A549 (cell line): Measurements from ENCODE around the gene RPRD2. TPM values are rescaled to one million over a fixed set of nuclear protein-coding genes. Genes with fewer than 3 reads are reported as not detected.

Experiments
- ATAC-seq, 2 experiments: fragments of 200-7000 bp in 1 of 2; fragments of >200 bp in 1 of 2; cut with Nextera tagmentation in 1 of 2; cut with Tn5 transposase in 1 of 2; 3 replicates each; pipeline versions ENCODE4 v1.8.0 to v1.9.1; 2018 to 2020; ENCODE audit warnings: mild to moderate bottlenecking in 1 of 2, moderate library complexity in 1 of 2
- CTCF ChIA-PET: fragments of 300-600 bp; sonication (Branson Sonifier 250); formaldehyde crosslinking; extraction: SDS; loops from one replicate; lab custom pipeline; 2021; ENCODE audit warnings: antibody characterized with exemption, inconsistent platforms; lab: Yijun Ruan, JAX
- POLR2A ChIA-PET: fragments of 350-600 bp; formaldehyde crosslinking; extraction: SDS; loops from one replicate; lab custom pipeline; 2021; ENCODE audit warnings: antibody characterized with exemption, inconsistent platforms; lab: Yijun Ruan, JAX
- DNase-seq, 2 experiments: peaks; one replicate each; pipeline versions ENCODE4 v3.0.0 to v3.0.0-alpha.2; 2011 to 2016; ENCODE audit warnings: low read depth in 1 of 2, low spot score in 1 of 2
- FAIRE-seq: peaks from 2 replicates; lab custom pipeline; 2011; peaks lifted over from hg19 to GRCh38; lab: Jason Lieb, UNC
- H3K27ac ChIP-seq, 2 experiments: fragments of >200 bp; sonication (Bioruptor Twin); formaldehyde crosslinking; 3 replicates each; pipeline ENCODE4 v1.5.1; 2016 to 2017
- H3K4me1 ChIP-seq: fragments of >200 bp; sonication (Bioruptor Twin); formaldehyde crosslinking; 3 replicates; pipeline ENCODE4 v1.6.1; 2016
- H3K4me2 ChIP-seq: fragments of >200 bp; sonication (Bioruptor Twin); formaldehyde crosslinking; 3 replicates; pipeline ENCODE4 v1.6.1; 2016
- H3K4me3 ChIP-seq: fragments of >200 bp; sonication (Bioruptor Twin); formaldehyde crosslinking; 3 replicates; pipeline ENCODE4 v1.5.1; 2016
- H3K9me3 ChIP-seq: fragments of >200 bp; sonication (Bioruptor Twin); formaldehyde crosslinking; 3 replicates; pipeline ENCODE4 v1.6.1; 2016
- BHLHE40 ChIP-seq: IDR thresholded peaks from 2 replicates; pipeline ENCODE4 v1.6.1; 2012; ENCODE audit warnings: low read depth, low read length, inconsistent platforms
- CBX2 ChIP-seq: fragments of 200-600 bp; sonication (generic); IDR thresholded peaks from 2 replicates; pipeline ENCODE4 v1.6.1; 2016; ENCODE audit warnings: low read depth, mild to moderate bottlenecking, borderline replicate concordance
- CHD4 ChIP-seq: fragments of 200-600 bp; sonication (generic); IDR thresholded peaks from 2 replicates; pipeline ENCODE4 v1.6.1; 2016; ENCODE audit warnings: antibody characterized with exemption, mild to moderate bottlenecking, borderline replicate concordance
- EHMT2 ChIP-seq: fragments of 200-600 bp; sonication (generic); IDR thresholded peaks from 2 replicates; pipeline ENCODE4 v1.6.1; 2016; ENCODE audit warnings: antibody characterized with exemption, low read depth, mild to moderate bottlenecking, moderate library complexity
- FOSB ChIP-seq: fragments of 250-450 bp; sonication (Bioruptor Pico); IDR thresholded peaks from 2 replicates; pipeline ENCODE4 v1.5.0; 2020; ENCODE audit warnings: mild to moderate bottlenecking, moderate library complexity
- FOSL2 ChIP-seq, 2 experiments: fragments of 450-650 bp in 1 of 2; fragments of >200 bp in 1 of 2; sonication (Bioruptor Twin) in 1 of 2; formaldehyde crosslinking; IDR thresholded peaks; 2 replicates each; pipeline versions ENCODE4 v1.5.0 to v1.6.1; 2016 to 2020; ENCODE audit warnings: mild to moderate bottlenecking in 1 of 2, moderate library complexity in 1 of 2
- FOXS1 ChIP-seq: fragments of 250-450 bp; sonication (Bioruptor Pico); IDR thresholded peaks from 2 replicates; pipeline ENCODE4 v1.5.0; 2020; ENCODE audit warnings: mild to moderate bottlenecking, moderate library complexity
- HES2 ChIP-seq: fragments of >200 bp; sonication (Bioruptor Twin); formaldehyde crosslinking; IDR thresholded peaks from 2 replicates; pipeline ENCODE4 v1.6.1; 2016
- HOXA7 ChIP-seq: fragments of 250-450 bp; sonication (Bioruptor Pico); IDR thresholded peaks from 2 replicates; pipeline ENCODE4 v1.5.0; 2020; ENCODE audit warnings: mild to moderate bottlenecking, moderate library complexity
- HOXB13 ChIP-seq: fragments of 250-450 bp; sonication (Bioruptor Pico); IDR thresholded peaks from 2 replicates; pipeline ENCODE4 v1.5.0; 2020; ENCODE audit warnings: low read depth, mild to moderate bottlenecking, moderate library complexity
- HOXB5 ChIP-seq: fragments of 250-450 bp; sonication (Bioruptor Pico); IDR thresholded peaks from 2 replicates; pipeline ENCODE4 v1.5.0; 2020; ENCODE audit warnings: mild to moderate bottlenecking, moderate library complexity
- JUNB ChIP-seq: fragments of >200 bp; sonication (Bioruptor Twin); formaldehyde crosslinking; IDR thresholded peaks from 2 replicates; pipeline ENCODE4 v1.6.1; 2016
- KDM5A ChIP-seq: fragments of 200-600 bp; sonication (generic); IDR thresholded peaks from 2 replicates; pipeline ENCODE4 v1.6.1; 2016; ENCODE audit warnings: antibody characterized with exemption, mild to moderate bottlenecking
- MAFK ChIP-seq: fragments of 450-650 bp; IDR thresholded peaks from 2 replicates; pipeline ENCODE4 v1.6.1; 2014; ENCODE audit not compliant: partially characterized antibody
- MYC ChIP-seq: IDR thresholded peaks from 2 replicates; pipeline ENCODE4 v1.6.1; 2012; ENCODE audit warnings: mild to moderate bottlenecking, inconsistent platforms, low read length, improper control_type of control experiment, borderline replicate concordance
- POLR2A ChIP-seq: IDR thresholded peaks from 2 replicates; pipeline ENCODE4 v1.6.1; 2012; ENCODE audit warnings: mild to moderate bottlenecking, low read length
- RCOR1 ChIP-seq: fragments of 150-350 bp; IDR thresholded peaks from 2 replicates; pipeline ENCODE4 v1.6.1; 2014; ENCODE audit warnings: antibody characterized with exemption, low read length, low read depth
- RNF2 ChIP-seq: fragments of 200-600 bp; sonication (generic); IDR thresholded peaks from 2 replicates; pipeline ENCODE4 v1.6.1; 2016; ENCODE audit warnings: low read depth, mild to moderate bottlenecking, antibody characterized with exemption, moderate library complexity, borderline replicate concordance
- SREBF2 ChIP-seq: fragments of 450-650 bp; IDR thresholded peaks from 2 replicates; pipeline ENCODE4 v1.6.1; 2014; ENCODE audit warnings: mild to moderate bottlenecking, moderate library complexity
- TP53 ChIP-seq: fragments of 250-450 bp; sonication (Bioruptor Pico); IDR thresholded peaks from 2 replicates; pipeline ENCODE4 v1.5.0; 2021; ENCODE audit warnings: mild to moderate bottlenecking, moderate library complexity
- USF2 ChIP-seq: fragments of 450-650 bp; IDR thresholded peaks from 2 replicates; pipeline ENCODE4 v1.6.1; 2014; ENCODE audit warnings: antibody characterized with exemption
- WGBS: methylation state at CpG from one replicate; pipeline ENCODE4 v1.1.6; 2017; ENCODE audit errors: missing lambda C conversion rate; 5-methylcytosine and 5-hydroxymethylcytosine counted together
- polyA plus RNA-seq, 4 experiments: library from polyadenylated mRNA; depleted of rRNA in 3 of 4; stranded (reverse); fragments of >200 nt; fragmentation: RNase III in 1 of 4; extraction: RNeasy Plus Mini Kit Qiagen cat#74134 plus additional on column Dnase treatment in 1 of 4; gene quantifications; 2 replicates in 3 of 4; 3 replicates in 1 of 4; pipeline ENCODE4 v1.2.3, GENCODE V29; 2011 to 2017
- TF ChIP-seq, protein P1 (sequence below): IDR thresholded peaks from 2 replicates; pipeline ENCODE4 v1.6.1; 2012

RPRD2 gene
- polyA plus RNA-seq, 2 of the 4 experiments (the other 2 are of a cell fraction), result 10.3 to 20.8 TPM

GRCh38 chr1:150386592-150386991 is 22.6 kb downstream of the RPRD2 start:
- TF ChIP-seq POLR2A, result no peak
- peak; percentile 65 for TF ChIP-seq MAFK
- no peak for TF ChIP-seq RCOR1
- TF ChIP-seq JUNB, result no peak
- no peaks in the 10 kb centered on the region for H3K9me3 ChIP-seq
- 29% methylated on average over 1 of the region's 1 CpG for WGBS
- H3K4me3 ChIP-seq, result no peak overlapping the region
- peaks cover 34% of the 10 kb centered on the region for H3K4me1 ChIP-seq
- FAIRE-seq (no peak), ATAC-seq (no peak), DNase-seq (no peak)
- H3K4me2 ChIP-seq, result peak overlapping the region; percentile 45
- ChIA-PET CTCF (interaction anchor here (0.6 to 1.2 kb wide), 2 partner anchors 173 to 392 kb away, joined by 3 to 4 read pairs; no protein-coding TSS in a partner anchor), POLR2A (interaction anchor here (1.3 kb wide), 1 partner anchor 23 kb away, joined by 3 read pairs; the partner anchor contains the start of gene RPRD2)
- H3K27ac ChIP-seq, result no peak overlapping the region

DNA sequence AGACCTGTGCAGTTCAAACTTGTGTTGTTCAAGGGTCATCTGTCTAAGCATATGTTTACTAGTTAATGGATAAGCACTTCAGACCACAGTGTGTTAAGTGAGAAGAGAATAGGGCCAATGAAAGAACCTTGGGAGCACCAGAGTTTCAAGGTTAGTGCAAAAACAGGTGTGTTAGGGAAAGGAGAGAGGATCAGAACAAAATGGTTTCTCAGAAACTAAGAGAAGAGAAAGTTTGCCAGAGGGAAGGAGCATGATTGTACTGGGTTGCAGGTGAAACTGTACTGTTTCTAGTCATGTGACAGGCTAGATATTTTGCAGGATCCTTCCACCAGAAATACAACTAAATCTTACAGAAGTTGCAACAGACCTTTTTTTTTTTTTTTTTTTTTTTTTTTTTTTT is 23.3 kb downstream of the RPRD2 start:
- CTCF ChIA-PET, result interaction anchor here (0.6 kb wide), 1 partner anchor 393 kb away, joined by 3 read pairs; no protein-coding TSS in a partner anchor
- H3K4me2 ChIP-seq, result peak overlapping the region; percentile 45; the same call in 2 of the 3 replicates
- peak overlapping the region in 1 of 2 experiments; percentile 53; a peak in 1 of 6 replicates for H3K27ac ChIP-seq
- ATAC-seq, result peak in 1 of 2 experiments; percentile 45; a peak in 2 of 6 replicates
- no peak for FAIRE-seq
- no peak overlapping the region for H3K4me3 ChIP-seq
- H3K4me1 ChIP-seq, result peaks cover 34% of the 10 kb centered on the region
- POLR2A ChIA-PET, result no interaction called here
- H3K9me3 ChIP-seq, result no peaks in the 10 kb centered on the region
- TF ChIP-seq MAFK (no peak), USF2 (no peak), FOSB (CRISPR knock-in tag) (no peak), HOXB13 (CRISPR knock-in tag) (no peak)
- no peak for DNase-seq

DNA sequence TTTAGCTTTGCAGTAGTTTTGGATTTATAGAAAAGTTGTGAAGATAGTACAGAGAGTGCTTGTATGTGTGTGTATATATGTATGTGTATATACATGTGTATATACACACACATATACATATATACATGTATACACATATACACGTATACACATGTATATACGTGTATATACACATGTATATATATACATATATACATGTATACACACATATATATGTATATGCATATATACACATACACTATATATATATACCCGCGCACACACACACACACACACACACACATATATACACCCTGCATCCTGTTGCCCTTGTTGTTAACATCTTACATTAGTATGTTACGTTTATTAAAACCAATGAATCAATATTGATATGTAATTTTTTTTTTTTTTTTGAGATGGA is 24.3 kb downstream of the RPRD2 start:
- peaks cover 34% of the 10 kb centered on the region for H3K4me1 ChIP-seq
- WGBS, result 87% methylated on average over 5 of the region's 5 CpGs
- no peak overlapping the region for H3K4me3 ChIP-seq
- CTCF ChIA-PET, result no interaction called here
- no peak for ATAC-seq
- no peak overlapping the region for H3K4me2 ChIP-seq
- no peak for TF ChIP-seq TP53
- POLR2A ChIA-PET, result interaction anchor here (0.6 kb wide), 1 partner anchor 62 kb away, joined by 3 read pairs; no protein-coding TSS in a partner anchor
- no peaks in the 10 kb centered on the region for H3K9me3 ChIP-seq
- no peak for FAIRE-seq
- no peak for DNase-seq
- no peak overlapping the region for H3K27ac ChIP-seq

- ChIA-PET CTCF (interaction anchor here (0.7 to 1.3 kb wide), 3 partner anchors 10 to 169 kb away, joined by 3 to 5 read pairs (median 3); no protein-coding TSS in a partner anchor), POLR2A (interaction anchor here (1.5 kb wide), 1 partner anchor 26 kb away, joined by 11 read pairs; the partner anchor contains the start of gene RPRD2)
- no peaks in the 10 kb centered on the region for H3K9me3 ChIP-seq
- DNase-seq, result no peak
- ATAC-seq, result peak in 1 of 2 experiments; percentile 63; a peak in 4 of 6 replicates
- peak overlapping the region; percentile 23; the same call in 1 of the 3 replicates for H3K4me2 ChIP-seq
- peaks cover 34% of the 10 kb centered on the region for H3K4me1 ChIP-seq
- WGBS, result 8% methylated on average over 4 of the region's 4 CpGs
- 0 out of 6 replicates have a peak overlapping the region, but pooled peaks of 1 of the 2 experiments have one; percentile 4 for H3K27ac ChIP-seq
- TF ChIP-seq BHLHE40, result no peak
- no peak for TF ChIP-seq SREBF2
- no peak for TF ChIP-seq FOSL2 (IDR thresholded peaks at IDR 0.05)
- TF ChIP-seq FOSL2 (CRISPR knock-in tag; IDR thresholded peaks at IDR 0.05), result no peak
- TF ChIP-seq EHMT2, result no peak
- no peak for TF ChIP-seq RNF2
- no peak for TF ChIP-seq HOXA7 (CRISPR knock-in tag)
- no peak for TF ChIP-seq HOXB5 (CRISPR knock-in tag)
- TF ChIP-seq KDM5A, result no peak
- no peak for TF ChIP-seq CHD4
- TF ChIP-seq HES2, result no peak
- no peak for TF ChIP-seq MYC
- TF ChIP-seq CBX2, result no peak
- no peak for TF ChIP-seq MAFK
- TF ChIP-seq, protein P1, sequence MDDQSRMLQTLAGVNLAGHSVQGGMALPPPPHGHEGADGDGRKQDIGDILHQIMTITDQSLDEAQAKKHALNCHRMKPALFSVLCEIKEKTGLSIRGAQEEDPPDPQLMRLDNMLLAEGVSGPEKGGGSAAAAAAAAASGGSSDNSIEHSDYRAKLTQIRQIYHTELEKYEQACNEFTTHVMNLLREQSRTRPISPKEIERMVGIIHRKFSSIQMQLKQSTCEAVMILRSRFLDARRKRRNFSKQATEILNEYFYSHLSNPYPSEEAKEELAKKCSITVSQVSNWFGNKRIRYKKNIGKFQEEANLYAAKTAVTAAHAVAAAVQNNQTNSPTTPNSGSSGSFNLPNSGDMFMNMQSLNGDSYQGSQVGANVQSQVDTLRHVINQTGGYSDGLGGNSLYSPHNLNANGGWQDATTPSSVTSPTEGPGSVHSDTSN, result no peak
- no peak for TF ChIP-seq FOXS1 (CRISPR knock-in tag)
- no peak for FAIRE-seq
- no peak overlapping the region for H3K4me3 ChIP-seq
Measured at GRCh38 chr1:150389650-150390049, 25.7 kb downstream of the RPRD2 start.
